Activated T-cell treated with anti-CD3 and anti-CD28 coated beads for 1 hour (primary cell): ENCODE results near the gene IGF1R.

Experiments used
- DNase-seq: peaks from one replicate; pipeline ENCODE4 v3.0.0-alpha.2; 2020; ENCODE audit warnings: low read depth

The IGF1R gene

GRCh38 chr15:98858610-98859023 is 210.3 kb downstream of the IGF1R start:
- DNase-seq = no peak

GRCh38 chr15:98859149-98859548 is 210.8 kb downstream of the IGF1R start:
- no peak for DNase-seq

GRCh38 chr15:98860281-98861041 is 212.1 kb downstream of the IGF1R start:
- DNase-seq = no peak

GRCh38 chr15:98861188-98861587 is 212.8 kb downstream of the IGF1R start:
- no peak for DNase-seq

- DNase-seq = no peak
These were observed 215.6 kb downstream of the IGF1R start for GRCh38 chr15:98863983-98864382.

GRCh38 chr15:98865397-98866339 is 217.3 kb downstream of the IGF1R start:
- peak; percentile 47 for DNase-seq

GRCh38 chr15:98866511-98866910 is 218.2 kb downstream of the IGF1R start:
- no peak for DNase-seq

- DNase-seq = no peak
These were observed 220.2 kb downstream of the IGF1R start for GRCh38 chr15:98868564-98868963.

GRCh38 chr15:98870788-98871187 is 222.4 kb downstream of the IGF1R start:
- no peak for DNase-seq

- DNase-seq = no peak
These were observed 224.4 kb downstream of the IGF1R start for GRCh38 chr15:98872774-98873173.

GRCh38 chr15:98873441-98874218 is 225.3 kb downstream of the IGF1R start:
- no peak for DNase-seq

GRCh38 chr15:98874370-98874769 is 226.0 kb downstream of the IGF1R start:
- DNase-seq = no peak

- DNase-seq = no peak
These were observed 226.4 kb downstream of the IGF1R start for GRCh38 chr15:98874773-98875172.

GRCh38 chr15:98875309-98875708 is 227.0 kb downstream of the IGF1R start:
- DNase-seq = no peak

GRCh38 chr15:98876451-98877369 is 228.4 kb downstream of the IGF1R start:
- no peak for DNase-seq

GRCh38 chr15:98878172-98878571 is 229.8 kb downstream of the IGF1R start:
- no peak for DNase-seq

GRCh38 chr15:98878862-98879261 is 230.5 kb downstream of the IGF1R start:
- no peak for DNase-seq

GRCh38 chr15:98881526-98882520 is 233.5 kb downstream of the IGF1R start:
- no peak for DNase-seq

- DNase-seq = no peak
These were observed 235.1 kb downstream of the IGF1R start for GRCh38 chr15:98883478-98883877.

GRCh38 chr15:98884894-98885293 is 236.6 kb downstream of the IGF1R start:
- DNase-seq = no peak
